ENCODE data around the gene CTNNA3.

Gene CTNNA3

GRCh38 chr10:67140641-67141040 lies 555.4 kb downstream of the CTNNA3 start (continued):
- TF ChIP-seq AEBP2 (tag by site-specific recombination; IDR thresholded peaks at IDR 0.05; ENCODE audit: borderline replicate concordance) (no peak), ZNF24 (tag by site-specific recombination; IDR thresholded peaks at IDR 0.05) (no peak), MZF1 (tag by site-specific recombination; IDR thresholded peaks at IDR 0.05; ENCODE audit: borderline replicate concordance) (no peak), ZNF398 (tag by site-specific recombination; IDR thresholded peaks at IDR 0.05) (no peak)
- TF ChIP-seq, protein P1, sequence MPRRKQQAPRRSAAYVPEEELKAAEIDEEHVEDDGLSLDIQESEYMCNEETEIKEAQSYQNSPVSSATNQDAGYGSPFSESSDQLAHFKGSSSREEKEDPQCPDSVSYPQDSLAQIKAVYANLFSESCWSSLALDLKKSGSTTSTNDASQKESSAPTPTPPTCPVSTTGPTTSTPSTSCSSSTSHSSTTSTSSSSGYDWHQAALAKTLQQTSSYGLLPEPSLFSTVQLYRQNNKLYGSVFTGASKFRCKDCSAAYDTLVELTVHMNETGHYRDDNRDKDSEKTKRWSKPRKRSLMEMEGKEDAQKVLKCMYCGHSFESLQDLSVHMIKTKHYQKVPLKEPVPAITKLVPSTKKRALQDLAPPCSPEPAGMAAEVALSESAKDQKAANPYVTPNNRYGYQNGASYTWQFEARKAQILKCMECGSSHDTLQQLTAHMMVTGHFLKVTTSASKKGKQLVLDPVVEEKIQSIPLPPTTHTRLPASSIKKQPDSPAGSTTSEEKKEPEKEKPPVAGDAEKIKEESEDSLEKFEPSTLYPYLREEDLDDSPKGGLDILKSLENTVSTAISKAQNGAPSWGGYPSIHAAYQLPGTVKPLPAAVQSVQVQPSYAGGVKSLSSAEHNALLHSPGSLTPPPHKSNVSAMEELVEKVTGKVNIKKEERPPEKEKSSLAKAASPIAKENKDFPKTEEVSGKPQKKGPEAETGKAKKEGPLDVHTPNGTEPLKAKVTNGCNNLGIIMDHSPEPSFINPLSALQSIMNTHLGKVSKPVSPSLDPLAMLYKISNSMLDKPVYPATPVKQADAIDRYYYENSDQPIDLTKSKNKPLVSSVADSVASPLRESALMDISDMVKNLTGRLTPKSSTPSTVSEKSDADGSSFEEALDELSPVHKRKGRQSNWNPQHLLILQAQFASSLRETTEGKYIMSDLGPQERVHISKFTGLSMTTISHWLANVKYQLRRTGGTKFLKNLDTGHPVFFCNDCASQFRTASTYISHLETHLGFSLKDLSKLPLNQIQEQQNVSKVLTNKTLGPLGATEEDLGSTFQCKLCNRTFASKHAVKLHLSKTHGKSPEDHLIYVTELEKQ (tag by site-specific recombination; IDR thresholded peaks at IDR 0.05; ENCODE audit: borderline replicate concordance) = no peak
- TF ChIP-seq, protein P2, sequence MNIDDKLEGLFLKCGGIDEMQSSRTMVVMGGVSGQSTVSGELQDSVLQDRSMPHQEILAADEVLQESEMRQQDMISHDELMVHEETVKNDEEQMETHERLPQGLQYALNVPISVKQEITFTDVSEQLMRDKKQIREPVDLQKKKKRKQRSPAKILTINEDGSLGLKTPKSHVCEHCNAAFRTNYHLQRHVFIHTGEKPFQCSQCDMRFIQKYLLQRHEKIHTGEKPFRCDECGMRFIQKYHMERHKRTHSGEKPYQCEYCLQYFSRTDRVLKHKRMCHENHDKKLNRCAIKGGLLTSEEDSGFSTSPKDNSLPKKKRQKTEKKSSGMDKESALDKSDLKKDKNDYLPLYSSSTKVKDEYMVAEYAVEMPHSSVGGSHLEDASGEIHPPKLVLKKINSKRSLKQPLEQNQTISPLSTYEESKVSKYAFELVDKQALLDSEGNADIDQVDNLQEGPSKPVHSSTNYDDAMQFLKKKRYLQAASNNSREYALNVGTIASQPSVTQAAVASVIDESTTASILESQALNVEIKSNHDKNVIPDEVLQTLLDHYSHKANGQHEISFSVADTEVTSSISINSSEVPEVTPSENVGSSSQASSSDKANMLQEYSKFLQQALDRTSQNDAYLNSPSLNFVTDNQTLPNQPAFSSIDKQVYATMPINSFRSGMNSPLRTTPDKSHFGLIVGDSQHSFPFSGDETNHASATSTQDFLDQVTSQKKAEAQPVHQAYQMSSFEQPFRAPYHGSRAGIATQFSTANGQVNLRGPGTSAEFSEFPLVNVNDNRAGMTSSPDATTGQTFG (tag by site-specific recombination; IDR thresholded peaks at IDR 0.05; ENCODE audit: borderline replicate concordance) = no peak

DNA sequence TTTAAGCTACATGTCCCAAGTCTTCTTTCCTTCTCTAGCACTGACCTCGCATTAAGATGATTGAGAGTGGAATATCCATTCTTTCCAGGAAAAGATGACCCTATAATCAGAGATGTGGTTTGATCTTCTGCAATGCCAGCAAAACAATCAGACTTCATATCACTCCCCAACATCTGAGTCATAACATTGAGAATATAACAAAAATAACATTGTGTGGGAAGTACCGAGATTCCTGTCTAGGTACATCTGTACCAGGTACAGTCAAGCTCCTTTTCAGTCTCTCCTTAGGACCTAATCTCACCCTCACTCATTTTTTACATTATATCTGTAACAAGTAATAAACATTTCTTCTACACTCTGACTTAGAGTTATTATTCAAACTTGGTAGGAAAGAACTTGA lies 568.6 kb downstream of the CTNNA3 start:
- Histone ChIP-seq H3K9me3 (ENCODE audit: control insufficient read depth, insufficient read depth, low read depth, low read length) (no peaks in the 10 kb centered on the region), H3K4me3 (ENCODE audit: low read depth, low read length) (no peak overlapping the region), H3K36me3 (ENCODE audit: control insufficient read depth in 2 of 2, insufficient read depth in 1 of 2, low read length in 2 of 2) (no peaks in the 10 kb centered on the region), H3K27ac (ENCODE audit: extremely low read depth, low read depth, low read length) (no peak overlapping the region), H3K4me1 (ENCODE audit: control insufficient read depth, insufficient read depth, low read length) (no peaks in the 10 kb centered on the region)
- ChIA-PET CTCF (interaction anchor here (0.5 to 0.7 kb wide), 3 partner anchors 95 to 394 kb away, joined by 3 read pairs; no protein-coding TSS in a partner anchor), POLR2A (no interaction called here)
- TF ChIP-seq ZBTB1 (tag by site-specific recombination; IDR thresholded peaks at IDR 0.05) = no peak
- no peak for TF ChIP-seq ZNF549 (tag by site-specific recombination; IDR thresholded peaks at IDR 0.05)
- TF ChIP-seq, protein P3, sequence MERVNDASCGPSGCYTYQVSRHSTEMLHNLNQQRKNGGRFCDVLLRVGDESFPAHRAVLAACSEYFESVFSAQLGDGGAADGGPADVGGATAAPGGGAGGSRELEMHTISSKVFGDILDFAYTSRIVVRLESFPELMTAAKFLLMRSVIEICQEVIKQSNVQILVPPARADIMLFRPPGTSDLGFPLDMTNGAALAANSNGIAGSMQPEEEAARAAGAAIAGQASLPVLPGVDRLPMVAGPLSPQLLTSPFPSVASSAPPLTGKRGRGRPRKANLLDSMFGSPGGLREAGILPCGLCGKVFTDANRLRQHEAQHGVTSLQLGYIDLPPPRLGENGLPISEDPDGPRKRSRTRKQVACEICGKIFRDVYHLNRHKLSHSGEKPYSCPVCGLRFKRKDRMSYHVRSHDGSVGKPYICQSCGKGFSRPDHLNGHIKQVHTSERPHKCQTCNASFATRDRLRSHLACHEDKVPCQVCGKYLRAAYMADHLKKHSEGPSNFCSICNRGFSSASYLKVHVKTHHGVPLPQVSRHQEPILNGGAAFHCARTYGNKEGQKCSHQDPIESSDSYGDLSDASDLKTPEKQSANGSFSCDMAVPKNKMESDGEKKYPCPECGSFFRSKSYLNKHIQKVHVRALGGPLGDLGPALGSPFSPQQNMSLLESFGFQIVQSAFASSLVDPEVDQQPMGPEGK (tag by site-specific recombination; IDR thresholded peaks at IDR 0.05) = no peak
- no peak for TF ChIP-seq ZNF610 (tag by site-specific recombination; IDR thresholded peaks at IDR 0.05; ENCODE audit: borderline replicate concordance)
- no peak for TF ChIP-seq ZNF623 (tag by site-specific recombination; IDR thresholded peaks at IDR 0.05)
- TF ChIP-seq ZNF404 (tag by site-specific recombination; IDR thresholded peaks at IDR 0.05) = no peak
- TF ChIP-seq ZNF791 (tag by site-specific recombination; IDR thresholded peaks at IDR 0.05) = no peak
- no peak for TF ChIP-seq ZNF658 (tag by site-specific recombination; IDR thresholded peaks at IDR 0.05)
- TF ChIP-seq SP7 (tag by site-specific recombination; IDR thresholded peaks at IDR 0.05) = no peak
- no peak for TF ChIP-seq ZNF660 (tag by site-specific recombination; IDR thresholded peaks at IDR 0.05)
- no peak for TF ChIP-seq ZNF843 (tag by site-specific recombination; IDR thresholded peaks at IDR 0.05)
- TF ChIP-seq ZNF596 (tag by site-specific recombination; IDR thresholded peaks at IDR 0.05) = no peak
- TF ChIP-seq ZNF670 (tag by site-specific recombination; IDR thresholded peaks at IDR 0.05; ENCODE audit: low read depth) = no peak
- no peak for TF ChIP-seq ZNF341 (tag by site-specific recombination; IDR thresholded peaks at IDR 0.05; ENCODE audit: low read depth)
- TF ChIP-seq ZNF248 (tag by site-specific recombination; IDR thresholded peaks at IDR 0.05) = no peak
- TF ChIP-seq, protein P4, sequence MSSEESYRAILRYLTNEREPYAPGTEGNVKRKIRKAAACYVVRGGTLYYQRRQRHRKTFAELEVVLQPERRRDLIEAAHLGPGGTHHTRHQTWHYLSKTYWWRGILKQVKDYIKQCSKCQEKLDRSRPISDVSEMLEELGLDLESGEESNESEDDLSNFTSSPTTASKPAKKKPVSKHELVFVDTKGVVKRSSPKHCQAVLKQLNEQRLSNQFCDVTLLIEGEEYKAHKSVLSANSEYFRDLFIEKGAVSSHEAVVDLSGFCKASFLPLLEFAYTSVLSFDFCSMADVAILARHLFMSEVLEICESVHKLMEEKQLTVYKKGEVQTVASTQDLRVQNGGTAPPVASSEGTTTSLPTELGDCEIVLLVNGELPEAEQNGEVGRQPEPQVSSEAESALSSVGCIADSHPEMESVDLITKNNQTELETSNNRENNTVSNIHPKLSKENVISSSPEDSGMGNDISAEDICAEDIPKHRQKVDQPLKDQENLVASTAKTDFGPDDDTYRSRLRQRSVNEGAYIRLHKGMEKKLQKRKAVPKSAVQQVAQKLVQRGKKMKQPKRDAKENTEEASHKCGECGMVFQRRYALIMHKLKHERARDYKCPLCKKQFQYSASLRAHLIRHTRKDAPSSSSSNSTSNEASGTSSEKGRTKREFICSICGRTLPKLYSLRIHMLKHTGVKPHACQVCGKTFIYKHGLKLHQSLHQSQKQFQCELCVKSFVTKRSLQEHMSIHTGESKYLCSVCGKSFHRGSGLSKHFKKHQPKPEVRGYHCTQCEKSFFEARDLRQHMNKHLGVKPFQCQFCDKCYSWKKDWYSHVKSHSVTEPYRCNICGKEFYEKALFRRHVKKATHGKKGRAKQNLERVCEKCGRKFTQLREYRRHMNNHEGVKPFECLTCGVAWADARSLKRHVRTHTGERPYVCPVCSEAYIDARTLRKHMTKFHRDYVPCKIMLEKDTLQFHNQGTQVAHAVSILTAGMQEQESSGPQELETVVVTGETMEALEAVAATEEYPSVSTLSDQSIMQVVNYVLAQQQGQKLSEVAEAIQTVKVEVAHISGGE (tag by site-specific recombination; conservative IDR thresholded peaks at IDR 0.05; ENCODE audit: low read depth) = no peak
